GM12874 (cell line): Measurements from ENCODE around the gene ADAM33.

ENCODE experiments used
- CTCF ChIP-seq: IDR thresholded peaks from 2 replicates; pipeline ENCODE4 v1.5.1; 2011; ENCODE audit warnings: low read depth, mild to moderate bottlenecking, control low read depth, low read length, moderate library complexity; ENCODE audit not compliant: insufficient read depth

Gene ADAM33

GRCh38 chr20:3727401-3728021 is 45.7 kb upstream of the ADAM33 start:
- TF ChIP-seq CTCF, result no peak

- no peak for TF ChIP-seq CTCF
Measured at GRCh38 chr20:3724356-3724755, 42.5 kb upstream of the ADAM33 start.

DNA sequence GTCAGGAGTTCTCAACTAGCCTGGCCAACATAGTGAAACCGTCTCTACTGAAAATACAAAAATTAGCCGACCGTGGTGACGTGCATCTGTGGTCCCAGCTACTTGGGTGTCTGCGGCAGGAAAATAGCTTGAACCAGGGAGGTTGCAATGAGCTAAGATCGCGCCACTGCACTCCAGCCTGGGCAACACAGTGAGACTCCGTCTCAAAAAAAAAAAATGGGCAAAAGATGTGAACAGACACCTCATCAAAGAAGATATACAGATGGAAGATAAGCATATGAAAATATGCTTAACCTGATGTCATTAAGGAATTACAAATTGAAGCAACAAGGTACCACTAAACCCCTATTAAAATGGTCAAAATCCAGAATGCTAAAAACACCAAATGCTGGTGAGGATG is 41.5 kb upstream of the ADAM33 start:
- no peak for TF ChIP-seq CTCF

GRCh38 chr20:3721912-3722311 is 40.1 kb upstream of the ADAM33 start:
- TF ChIP-seq CTCF, result no peak

DNA sequence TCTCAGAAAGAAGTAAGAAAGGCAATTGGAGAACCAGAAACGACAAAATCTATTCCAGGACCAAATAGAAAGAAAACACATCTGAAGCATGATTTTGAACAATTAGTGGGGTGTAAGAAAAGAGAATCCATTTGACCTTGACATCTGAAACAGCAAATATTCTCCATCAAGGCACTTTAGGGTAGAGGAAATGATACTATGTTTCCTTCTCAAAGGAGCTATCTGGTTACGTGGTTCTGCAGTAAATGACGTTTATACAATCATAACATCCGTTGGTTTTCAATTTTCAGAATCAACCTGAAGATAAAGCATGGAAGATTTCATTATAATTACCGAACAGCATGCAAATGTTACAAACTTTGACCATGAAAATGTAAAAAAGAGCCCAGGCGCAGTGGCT is 38.8 kb upstream of the ADAM33 start:
- no peak for TF ChIP-seq CTCF

DNA sequence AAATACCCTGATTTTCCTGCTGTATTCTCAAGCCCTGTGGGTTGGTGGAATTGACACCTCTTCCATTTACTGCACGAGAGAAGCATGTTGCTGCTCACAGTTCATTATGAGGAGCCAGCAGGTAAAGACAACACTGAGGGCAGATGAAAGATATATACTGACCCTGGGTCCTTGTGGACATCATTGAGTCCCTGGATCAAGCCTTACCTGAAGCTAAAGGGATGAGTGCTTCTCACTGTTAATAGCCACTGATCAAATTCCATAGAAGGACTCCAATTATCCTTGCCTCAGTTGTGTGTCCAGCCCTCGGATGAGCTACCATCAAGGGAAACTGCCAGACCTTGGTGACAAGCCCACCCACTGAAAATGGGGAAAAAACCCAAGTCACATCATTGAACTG is 38.3 kb upstream of the ADAM33 start:
- TF ChIP-seq CTCF, result no peak

- TF ChIP-seq CTCF, result no peak
Measured at GRCh38 chr20:3719046-3719445, 37.2 kb upstream of the ADAM33 start.
